IMR-90 (cell line): ENCODE data around the gene MTUS2.

Experiments used
- BHLHE40 ChIP-seq: fragments of 150-350 bp; IDR thresholded peaks from 2 replicates; pipeline ENCODE4 v1.6.1; 2016; ENCODE audit warnings: mild to moderate bottlenecking, low read depth, low read length
- CHD1 ChIP-seq: IDR thresholded peaks from 2 replicates; pipeline ENCODE4 v1.6.1; 2012; ENCODE audit warnings: low read depth, low read length, improper control_type of control experiment
- CTCF ChIP-seq: conservative IDR thresholded peaks from 2 replicates; pipeline ENCODE4 v1.5.1; 2012; ENCODE audit warnings: mild to moderate bottlenecking, low read depth, low read length, improper control_type of control experiment
- ELK1 ChIP-seq: fragments of 150-350 bp; IDR thresholded peaks from 2 replicates; pipeline ENCODE4 v1.6.1; 2016; ENCODE audit warnings: low read depth, mild to moderate bottlenecking, low read length, moderate library complexity, borderline replicate concordance
- FOS ChIP-seq: fragments of 150-350 bp; IDR thresholded peaks from 2 replicates; pipeline ENCODE4 v1.6.1; 2016; ENCODE audit warnings: low read depth, low read length
- NFE2L2 ChIP-seq: fragments of 150-350 bp; IDR thresholded peaks from 2 replicates; pipeline ENCODE4 v1.6.1; 2016; ENCODE audit warnings: low read depth, mild to moderate bottlenecking, low read length
- POLR2A ChIP-seq: IDR thresholded peaks from 2 replicates; pipeline ENCODE4 v1.6.1; 2012; ENCODE audit warnings: mild to moderate bottlenecking, low read depth, low read length
- RAD21 ChIP-seq: IDR thresholded peaks from 2 replicates; pipeline ENCODE4 v1.6.1; 2012; ENCODE audit warnings: low read length, improper control_type of control experiment
- RCOR1 ChIP-seq: IDR thresholded peaks from 2 replicates; pipeline ENCODE4 v1.6.1; 2012; ENCODE audit warnings: mild to moderate bottlenecking, low read length, improper control_type of control experiment; ENCODE audit not compliant: insufficient replicate concordance
- RFX5 ChIP-seq: IDR thresholded peaks from 2 replicates; pipeline ENCODE4 v1.8.0; 2012; ENCODE audit warnings: low read depth, mild to moderate bottlenecking, low read length, moderate library complexity
- SMC3 ChIP-seq: fragments of 150-350 bp; IDR thresholded peaks from 2 replicates; pipeline ENCODE4 v1.6.1; 2016; ENCODE audit warnings: low read depth, mild to moderate bottlenecking, antibody characterized with exemption, low read length, moderate library complexity
- USF2 ChIP-seq: fragments of 150-350 bp; IDR thresholded peaks from 2 replicates; pipeline ENCODE4 v1.6.1; 2017; ENCODE audit warnings: mild to moderate bottlenecking, antibody characterized with exemption, low read length, low read depth

- TF ChIP-seq ELK1 (no peak), BHLHE40 (no peak), CTCF (no peak), NFE2L2 (no peak), FOS (no peak), POLR2A (no peak), CHD1 (no peak), RAD21 (no peak), SMC3 (no peak), RCOR1 (no peak), USF2 (no peak), RFX5 (no peak)
Observed at GRCh38 chr13:29402166-29402636, 582.1 kb downstream of the MTUS2 start.
